GM19193 (cell line): ENCODE results near the gene ARAP1.

Experiments
- POLR2A ChIP-seq: IDR thresholded peaks from 4 replicates; pipeline ENCODE4 v1.6.1; 2011; ENCODE audit not compliant: insufficient read depth, insufficient read length; ENCODE audit errors: extremely low read depth

ARAP1 gene

GRCh38 chr11:72782081-72782920 lies 30.1 kb upstream of the ARAP1 start:
- no peak for TF ChIP-seq POLR2A

GRCh38 chr11:72781313-72782080 lies 29.3 kb upstream of the ARAP1 start:
- TF ChIP-seq POLR2A = no peak

GRCh38 chr11:72781063-72781312 lies 28.8 kb upstream of the ARAP1 start:
- no peak for TF ChIP-seq POLR2A

GRCh38 chr11:72780296-72781062 lies 28.3 kb upstream of the ARAP1 start:
- no peak for TF ChIP-seq POLR2A

GRCh38 chr11:72779495-72780128 lies 27.4 kb upstream of the ARAP1 start:
- no peak for TF ChIP-seq POLR2A

GRCh38 chr11:72778535-72779494 lies 26.6 kb upstream of the ARAP1 start:
- no peak for TF ChIP-seq POLR2A

- no peak for TF ChIP-seq POLR2A
These were observed 25.6 kb upstream of the ARAP1 start for GRCh38 chr11:72777755-72778278.

- no peak for TF ChIP-seq POLR2A
These were observed 24.9 kb upstream of the ARAP1 start for GRCh38 chr11:72776844-72777754.

- no peak for TF ChIP-seq POLR2A
These were observed 24.1 kb upstream of the ARAP1 start for GRCh38 chr11:72776117-72776843.

GRCh38 chr11:72775288-72776110 lies 23.3 kb upstream of the ARAP1 start:
- TF ChIP-seq POLR2A = no peak

- no peak for TF ChIP-seq POLR2A
These were observed 22.3 kb upstream of the ARAP1 start for GRCh38 chr11:72774499-72774898.

- no peak for TF ChIP-seq POLR2A
These were observed 21.5 kb upstream of the ARAP1 start for GRCh38 chr11:72773696-72774095.

- no peak for TF ChIP-seq POLR2A
These were observed 21.1 kb upstream of the ARAP1 start for GRCh38 chr11:72773291-72773690.
